ENCODE results near the gene APP. TPM values are rescaled to one million over a fixed set of nuclear protein-coding genes. Genes with fewer than 3 reads are reported as not detected.

The APP gene
- total and polyA plus RNA-seq, 2 of the 13 experiments (the other 11 are each of a cell fraction or from before 2014, with no cell fraction given), result 70.6 to 262 TPM

DNA sequence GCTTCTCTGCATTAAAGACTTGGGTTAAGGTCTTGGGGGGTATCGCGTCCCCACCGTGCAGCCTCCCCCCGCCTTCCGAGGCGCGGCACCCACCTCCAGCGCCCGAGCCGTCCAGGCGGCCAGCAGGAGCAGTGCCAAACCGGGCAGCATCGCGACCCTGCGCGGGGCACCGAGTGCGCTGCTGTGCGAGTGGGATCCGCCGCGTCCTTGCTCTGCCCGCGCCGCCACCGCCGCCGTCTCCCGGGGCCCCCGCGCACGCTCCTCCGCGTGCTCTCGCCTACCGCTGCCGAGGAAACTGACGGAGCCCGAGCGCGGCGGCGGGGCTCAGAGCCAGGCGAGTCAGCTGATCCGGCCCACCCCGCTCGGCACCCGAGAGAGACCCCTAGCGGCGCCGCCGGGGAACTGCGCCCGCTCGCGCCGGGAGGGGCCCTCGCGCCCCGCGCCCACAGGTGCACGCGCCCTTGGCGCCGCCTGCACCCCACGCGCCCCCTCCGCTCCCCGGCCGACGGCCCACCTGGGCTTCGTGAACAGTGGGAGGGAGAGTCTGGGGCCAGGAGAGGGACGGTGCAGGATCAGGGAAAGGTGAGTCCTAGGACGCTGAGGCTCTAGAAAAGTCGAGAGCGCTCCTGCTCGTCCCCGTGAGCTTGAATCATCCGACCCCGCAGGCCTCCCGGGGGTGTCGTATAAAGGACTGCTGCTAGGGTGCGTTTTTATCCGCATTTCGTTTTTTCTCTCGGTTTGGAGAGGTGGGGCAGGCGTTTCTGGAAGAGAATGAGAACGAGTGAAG, at the start of gene APP (continued):
- TF ChIP-seq, protein P1, sequence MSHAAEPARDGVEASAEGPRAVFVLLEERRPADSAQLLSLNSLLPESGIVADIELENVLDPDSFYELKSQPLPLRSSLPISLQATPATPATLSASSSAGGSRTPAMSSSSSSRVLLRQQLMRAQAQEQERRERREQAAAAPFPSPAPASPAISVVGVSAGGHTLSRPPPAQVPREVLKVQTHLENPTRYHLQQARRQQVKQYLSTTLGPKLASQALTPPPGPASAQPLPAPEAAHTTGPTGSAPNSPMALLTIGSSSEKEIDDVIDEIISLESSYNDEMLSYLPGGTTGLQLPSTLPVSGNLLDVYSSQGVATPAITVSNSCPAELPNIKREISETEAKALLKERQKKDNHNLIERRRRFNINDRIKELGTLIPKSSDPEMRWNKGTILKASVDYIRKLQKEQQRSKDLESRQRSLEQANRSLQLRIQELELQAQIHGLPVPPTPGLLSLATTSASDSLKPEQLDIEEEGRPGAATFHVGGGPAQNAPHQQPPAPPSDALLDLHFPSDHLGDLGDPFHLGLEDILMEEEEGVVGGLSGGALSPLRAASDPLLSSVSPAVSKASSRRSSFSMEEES (CRISPR knock-in tag; IDR thresholded peaks at IDR 0.05), result peak; percentile 80
- TF ChIP-seq ZFY (CRISPR knock-in tag; IDR thresholded peaks at IDR 0.05) (peak; percentile 45; the same call in 1 of the 2 replicates), SATB2 (CRISPR knock-in tag; IDR thresholded peaks at IDR 0.05) (no peak), ZNF562 (CRISPR knock-in tag; IDR thresholded peaks at IDR 0.05; ENCODE audit: borderline replicate concordance) (no peak), ZNF720 (CRISPR knock-in tag; IDR thresholded peaks at IDR 0.05) (no peak), ZNF180 (CRISPR knock-in tag; IDR thresholded peaks at IDR 0.05; ENCODE audit: borderline replicate concordance, low read depth) (no peak), RFX5 (IDR thresholded peaks at IDR 0.05; ENCODE audit: low read depth, low read length) (no peak), FOSL2 (CRISPR knock-in tag; IDR thresholded peaks at IDR 0.05) (no peak), YY1 (IDR thresholded peaks at IDR 0.05; ENCODE audit: insufficient read depth, insufficient replicate concordance, low read depth, low read length) (peak; percentile 33), TRIM24 (CRISPR knock-in tag; IDR thresholded peaks at IDR 0.05) (no peak), USF2 (IDR thresholded peaks at IDR 0.05; ENCODE audit: low read depth, low read length) (peak; percentile 20; the same call in 1 of the 2 replicates), USF2 (CRISPR knock-in tag; IDR thresholded peaks at IDR 0.05; ENCODE audit: borderline replicate concordance) (0 out of 2 replicates have a peak, but pooled peaks have one; percentile 25), NCOA5 (CRISPR knock-in tag; IDR thresholded peaks at IDR 0.05) (no peak), ARNT2 (CRISPR knock-in tag; IDR thresholded peaks at IDR 0.05; ENCODE audit: low read depth) (peak; percentile 75), SP2 (CRISPR knock-in tag; IDR thresholded peaks at IDR 0.05) (no peak), MXD4 (CRISPR knock-in tag; IDR thresholded peaks at IDR 0.05) (0 out of 2 replicates have a peak, but pooled peaks have one; percentile 46), CBX1 (IDR thresholded peaks at IDR 0.05; ENCODE audit: low read depth) (peak; percentile 46)
- TF ChIP-seq, protein P2, sequence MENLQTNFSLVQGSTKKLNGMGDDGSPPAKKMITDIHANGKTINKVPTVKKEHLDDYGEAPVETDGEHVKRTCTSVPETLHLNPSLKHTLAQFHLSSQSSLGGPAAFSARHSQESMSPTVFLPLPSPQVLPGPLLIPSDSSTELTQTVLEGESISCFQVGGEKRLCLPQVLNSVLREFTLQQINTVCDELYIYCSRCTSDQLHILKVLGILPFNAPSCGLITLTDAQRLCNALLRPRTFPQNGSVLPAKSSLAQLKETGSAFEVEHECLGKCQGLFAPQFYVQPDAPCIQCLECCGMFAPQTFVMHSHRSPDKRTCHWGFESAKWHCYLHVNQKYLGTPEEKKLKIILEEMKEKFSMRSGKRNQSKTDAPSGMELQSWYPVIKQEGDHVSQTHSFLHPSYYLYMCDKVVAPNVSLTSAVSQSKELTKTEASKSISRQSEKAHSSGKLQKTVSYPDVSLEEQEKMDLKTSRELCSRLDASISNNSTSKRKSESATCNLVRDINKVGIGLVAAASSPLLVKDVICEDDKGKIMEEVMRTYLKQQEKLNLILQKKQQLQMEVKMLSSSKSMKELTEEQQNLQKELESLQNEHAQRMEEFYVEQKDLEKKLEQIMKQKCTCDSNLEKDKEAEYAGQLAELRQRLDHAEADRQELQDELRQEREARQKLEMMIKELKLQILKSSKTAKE (CRISPR knock-in tag; IDR thresholded peaks at IDR 0.05; ENCODE audit: borderline replicate concordance), result peak; percentile 28; the same call in 1 of the 2 replicates
- TF ChIP-seq, protein P3, sequence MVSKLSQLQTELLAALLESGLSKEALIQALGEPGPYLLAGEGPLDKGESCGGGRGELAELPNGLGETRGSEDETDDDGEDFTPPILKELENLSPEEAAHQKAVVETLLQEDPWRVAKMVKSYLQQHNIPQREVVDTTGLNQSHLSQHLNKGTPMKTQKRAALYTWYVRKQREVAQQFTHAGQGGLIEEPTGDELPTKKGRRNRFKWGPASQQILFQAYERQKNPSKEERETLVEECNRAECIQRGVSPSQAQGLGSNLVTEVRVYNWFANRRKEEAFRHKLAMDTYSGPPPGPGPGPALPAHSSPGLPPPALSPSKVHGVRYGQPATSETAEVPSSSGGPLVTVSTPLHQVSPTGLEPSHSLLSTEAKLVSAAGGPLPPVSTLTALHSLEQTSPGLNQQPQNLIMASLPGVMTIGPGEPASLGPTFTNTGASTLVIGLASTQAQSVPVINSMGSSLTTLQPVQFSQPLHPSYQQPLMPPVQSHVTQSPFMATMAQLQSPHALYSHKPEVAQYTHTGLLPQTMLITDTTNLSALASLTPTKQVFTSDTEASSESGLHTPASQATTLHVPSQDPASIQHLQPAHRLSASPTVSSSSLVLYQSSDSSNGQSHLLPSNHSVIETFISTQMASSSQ (IDR thresholded peaks at IDR 0.05; ENCODE audit: low read depth), result no peak
- TF ChIP-seq, protein P3 (CRISPR knock-in tag; IDR thresholded peaks at IDR 0.05; ENCODE audit: borderline replicate concordance), result 0 out of 2 replicates have a peak, but pooled peaks have one; percentile 19

Measured in HepG2 (cell line).